Measurements from ENCODE around the gene CDC42BPA.

GRCh38 chr1:226962421-226963391 lies 355.6 kb downstream of the CDC42BPA start:
- no peak for TF ChIP-seq ZNF24 (IDR thresholded peaks at IDR 0.05)
- TF ChIP-seq PHF5A (CRISPR knock-in tag; IDR thresholded peaks at IDR 0.05; ENCODE audit: low read depth, unreplicated experiment), result no peak
- no peak for TF ChIP-seq ZNF143 (CRISPR knock-in tag; IDR thresholded peaks at IDR 0.05)
- TF ChIP-seq ZBTB7A (CRISPR knock-in tag; IDR thresholded peaks at IDR 0.05), result no peak
- TF ChIP-seq POLR2G (IDR thresholded peaks at IDR 0.05; ENCODE audit: low read depth, low read length), result no peak
- no peak for TF ChIP-seq POLR2A (IDR thresholded peaks at IDR 0.05; ENCODE audit: insufficient read depth in 1 of 2, low read depth in 2 of 2, low read length in 2 of 2)
